Calu3 (cell line): Measurements from ENCODE around the gene DUSP22. TPM values are rescaled to one million over a fixed set of nuclear protein-coding genes. Genes with fewer than 3 reads are reported as not detected.
"Not testable (repeated sequence)": the region's sequence is repeated elsewhere in the genome, so short reads cannot be mapped to it uniquely, and the experiment has no call there.

Experiments
- BruUV-seq: library from RNA; stranded (reverse); fragments of 400-500 nt; replicated peaks from 2 replicates; lab custom pipeline; 2021; lab: Mats Ljungman, UMichigan
- CTCF ChIA-PET: fragments of 300-600 bp; sonication (Branson Sonifier 250); formaldehyde crosslinking; loops from one replicate; lab custom pipeline; 2022; ENCODE audit warnings: antibody characterized with exemption; lab: Charles Lee
- DNase-seq: peaks from one replicate; pipeline ENCODE4 v3.0.0; 2022
- H3K27ac Mint-ChIP-seq: one replicate; pipeline ENCODE4 v1.8.0; 2022; ENCODE audit warnings: mixed read lengths; ENCODE audit not compliant: unreplicated experiment
- H3K27me3 Mint-ChIP-seq: one replicate; pipeline ENCODE4 v1.8.0; 2022; ENCODE audit warnings: mixed read lengths; ENCODE audit not compliant: unreplicated experiment
- H3K36me3 Mint-ChIP-seq: one replicate; pipeline ENCODE4 v1.8.0; 2022; ENCODE audit warnings: mild to moderate bottlenecking, moderate library complexity, mixed read lengths; ENCODE audit not compliant: insufficient read depth, unreplicated experiment
- H3K4me1 Mint-ChIP-seq: one replicate; pipeline ENCODE4 v1.8.0; 2022; ENCODE audit warnings: mild to moderate bottlenecking, low read depth, mixed read lengths; ENCODE audit not compliant: unreplicated experiment
- H3K4me3 Mint-ChIP-seq: one replicate; pipeline ENCODE4 v1.8.0; 2022; ENCODE audit warnings: mild to moderate bottlenecking, low read depth, moderate library complexity, mixed read lengths; ENCODE audit not compliant: unreplicated experiment
- H3K9me3 Mint-ChIP-seq: one replicate; pipeline ENCODE4 v1.8.0; 2022; ENCODE audit warnings: low read depth, mixed read lengths; ENCODE audit not compliant: unreplicated experiment
- intact Hi-C: fragments of 100-400 bp; cut with micrococcal nuclease; formaldehyde crosslinking; loops from one replicate; pipeline ENCODE4 v1.10.0; 2022; ENCODE audit not compliant: unreplicated experiment
- total RNA-seq: library from RNA; stranded (reverse); gene quantifications from 2 replicates; pipeline ENCODE4 v1.2.3, GENCODE V29; 2022
- TF ChIP-seq, protein P1 (sequence below): fragments of 200-600 bp; IDR thresholded peaks from one replicate; pipeline ENCODE4 v1.8.0; 2022; ENCODE audit warnings: antibody characterized with exemption; ENCODE audit not compliant: unreplicated experiment

DUSP22 gene
- total RNA-seq, 1 experiment from 2014 or later, result 14.7 TPM

DNA sequence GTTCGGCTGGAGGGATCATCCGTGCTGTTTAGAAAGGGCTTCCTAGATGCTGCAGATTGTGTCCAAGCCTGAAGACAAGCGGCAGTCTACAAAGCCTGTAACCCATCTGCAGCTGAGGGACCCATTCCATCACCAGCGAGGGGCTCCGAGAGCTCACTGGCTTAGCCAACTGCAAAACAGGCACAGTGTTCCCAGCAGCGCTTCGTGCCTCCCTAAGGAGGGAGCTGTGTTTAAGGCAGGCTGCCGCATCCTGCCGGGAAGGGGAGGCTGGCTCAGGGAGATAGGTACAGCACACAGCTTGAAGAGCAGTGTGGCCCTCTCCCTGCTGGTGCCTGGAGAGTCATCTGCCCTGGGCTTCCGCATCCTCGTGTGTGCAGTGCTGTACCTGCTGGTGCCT is 32.4 kb downstream of the DUSP22 start:
- no TSS peak for BruUV-seq
- Mint-ChIP-seq H3K4me3 (no peak overlapping the region), H3K36me3 (no peaks in the 10 kb centered on the region), H3K27me3 (no peaks in the 10 kb centered on the region), H3K9me3 (no peaks in the 10 kb centered on the region), H3K4me1 (no peaks in the 10 kb centered on the region), H3K27ac (no peak overlapping the region)
- CTCF ChIA-PET, result no interaction called here
- intact Hi-C loops, result no loop called here
- no peak for DNase-seq
- TF ChIP-seq, protein P1, sequence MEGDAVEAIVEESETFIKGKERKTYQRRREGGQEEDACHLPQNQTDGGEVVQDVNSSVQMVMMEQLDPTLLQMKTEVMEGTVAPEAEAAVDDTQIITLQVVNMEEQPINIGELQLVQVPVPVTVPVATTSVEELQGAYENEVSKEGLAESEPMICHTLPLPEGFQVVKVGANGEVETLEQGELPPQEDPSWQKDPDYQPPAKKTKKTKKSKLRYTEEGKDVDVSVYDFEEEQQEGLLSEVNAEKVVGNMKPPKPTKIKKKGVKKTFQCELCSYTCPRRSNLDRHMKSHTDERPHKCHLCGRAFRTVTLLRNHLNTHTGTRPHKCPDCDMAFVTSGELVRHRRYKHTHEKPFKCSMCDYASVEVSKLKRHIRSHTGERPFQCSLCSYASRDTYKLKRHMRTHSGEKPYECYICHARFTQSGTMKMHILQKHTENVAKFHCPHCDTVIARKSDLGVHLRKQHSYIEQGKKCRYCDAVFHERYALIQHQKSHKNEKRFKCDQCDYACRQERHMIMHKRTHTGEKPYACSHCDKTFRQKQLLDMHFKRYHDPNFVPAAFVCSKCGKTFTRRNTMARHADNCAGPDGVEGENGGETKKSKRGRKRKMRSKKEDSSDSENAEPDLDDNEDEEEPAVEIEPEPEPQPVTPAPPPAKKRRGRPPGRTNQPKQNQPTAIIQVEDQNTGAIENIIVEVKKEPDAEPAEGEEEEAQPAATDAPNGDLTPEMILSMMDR, result no peak

DNA sequence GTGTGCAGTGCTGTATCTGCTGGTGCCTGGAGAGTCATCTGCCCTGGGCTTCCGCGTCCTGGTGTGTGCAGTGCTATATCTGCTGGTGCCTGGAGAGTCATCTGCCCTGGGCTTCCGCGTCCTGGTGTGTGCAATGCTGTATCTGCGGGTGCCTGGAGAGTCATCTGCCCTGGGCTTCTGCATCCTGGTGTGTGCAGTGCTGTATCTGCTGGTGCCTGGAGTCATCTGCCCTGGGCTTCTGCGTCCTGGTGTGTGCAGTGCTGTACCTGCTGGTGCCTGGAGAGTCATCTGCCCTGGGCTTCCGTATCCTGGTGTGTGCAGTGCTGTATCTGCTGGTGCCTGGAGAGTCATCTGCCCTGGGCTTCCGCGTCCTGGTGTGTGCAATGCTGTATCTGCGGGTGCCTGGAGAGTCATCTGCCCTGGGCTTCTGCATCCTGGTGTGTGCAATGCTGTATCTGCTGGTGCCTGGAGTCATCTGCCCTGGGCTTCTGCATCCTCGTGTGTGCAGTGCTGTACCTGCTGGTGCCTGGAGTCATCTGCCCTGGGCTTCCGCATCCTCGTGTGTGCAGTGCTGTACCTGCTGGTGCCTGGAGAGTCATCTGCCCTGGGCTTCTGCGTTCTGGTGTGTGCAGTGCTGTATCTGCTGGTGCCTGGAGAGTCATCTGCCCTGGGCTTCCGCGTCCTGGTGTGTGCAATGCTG is 33.0 kb downstream of the DUSP22 start:
- H3K27ac Mint-ChIP-seq, BruUV-seq, DNase-seq, H3K9me3 Mint-ChIP-seq, intact Hi-C loops, H3K27me3 Mint-ChIP-seq, H3K36me3 Mint-ChIP-seq, CTCF ChIA-PET, H3K4me1 Mint-ChIP-seq, H3K4me3 Mint-ChIP-seq: not testable (repeated sequence)

DNA sequence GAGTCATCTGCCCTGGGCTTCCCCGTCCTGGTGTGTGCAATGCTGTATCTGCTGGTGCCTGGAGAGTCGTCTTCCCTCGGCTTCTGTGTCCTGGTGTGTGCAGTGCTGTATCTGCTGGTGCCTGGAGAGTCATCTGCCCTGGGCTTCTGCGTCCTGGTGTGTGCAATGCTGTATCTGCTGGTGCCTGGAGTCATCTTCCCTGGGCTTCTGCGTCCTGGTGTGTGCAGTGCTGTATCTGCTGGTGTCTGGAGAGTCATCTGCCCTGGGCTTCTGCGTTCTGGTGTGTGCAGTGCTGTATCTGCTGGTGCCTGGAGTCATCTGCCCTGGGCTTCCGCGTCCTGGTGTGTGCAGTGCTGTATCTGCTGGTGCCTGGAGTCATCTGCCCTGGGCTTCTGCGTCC is 33.8 kb downstream of the DUSP22 start:
- H3K27ac Mint-ChIP-seq, H3K4me1 Mint-ChIP-seq, H3K27me3 Mint-ChIP-seq, H3K4me3 Mint-ChIP-seq, H3K9me3 Mint-ChIP-seq, intact Hi-C loops, CTCF ChIA-PET, H3K36me3 Mint-ChIP-seq, DNase-seq, BruUV-seq: not testable (repeated sequence)

DNA sequence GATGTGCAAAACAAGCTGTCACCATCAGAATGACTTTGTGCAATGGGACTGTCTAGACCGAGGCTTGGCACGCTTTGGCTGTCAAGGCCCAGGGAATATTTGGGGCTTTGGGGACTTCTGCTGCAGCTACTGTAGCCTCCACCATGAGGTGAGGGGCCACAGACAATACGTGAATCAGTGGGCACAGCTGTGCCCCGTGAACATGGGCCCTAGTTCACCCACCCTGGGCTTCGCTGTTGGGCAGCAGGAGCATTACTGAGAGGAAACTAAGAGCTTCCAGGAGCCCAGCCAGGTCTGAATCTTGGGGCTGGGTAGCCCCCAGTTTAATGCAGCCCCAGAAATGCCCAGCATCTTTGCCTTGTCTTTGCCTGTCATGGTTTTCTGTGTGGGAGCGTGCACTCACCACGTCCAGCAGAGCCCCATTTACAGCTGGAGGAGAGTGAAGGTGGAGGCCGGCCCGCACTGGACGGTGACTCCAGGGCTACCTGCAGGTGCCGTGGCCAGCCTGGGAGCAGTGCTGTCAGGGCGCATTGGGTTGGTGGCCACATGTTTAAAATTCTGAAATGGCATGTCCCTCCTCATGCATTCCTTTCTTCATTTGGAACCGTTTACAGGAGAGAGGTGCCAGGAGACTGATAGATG is 34.7 kb downstream of the DUSP22 start:
- no peak for DNase-seq
- H3K27me3 Mint-ChIP-seq, result no peaks in the 10 kb centered on the region
- no peak overlapping the region for H3K27ac Mint-ChIP-seq
- intact Hi-C loops, result no loop called here
- no peak overlapping the region for H3K4me3 Mint-ChIP-seq
- TF ChIP-seq, protein P1, result no peak
- BruUV-seq, result no TSS peak
- no peaks in the 10 kb centered on the region for H3K36me3 Mint-ChIP-seq
- no peaks in the 10 kb centered on the region for H3K9me3 Mint-ChIP-seq
- CTCF ChIA-PET, result no interaction called here
- no peaks in the 10 kb centered on the region for H3K4me1 Mint-ChIP-seq

DNA sequence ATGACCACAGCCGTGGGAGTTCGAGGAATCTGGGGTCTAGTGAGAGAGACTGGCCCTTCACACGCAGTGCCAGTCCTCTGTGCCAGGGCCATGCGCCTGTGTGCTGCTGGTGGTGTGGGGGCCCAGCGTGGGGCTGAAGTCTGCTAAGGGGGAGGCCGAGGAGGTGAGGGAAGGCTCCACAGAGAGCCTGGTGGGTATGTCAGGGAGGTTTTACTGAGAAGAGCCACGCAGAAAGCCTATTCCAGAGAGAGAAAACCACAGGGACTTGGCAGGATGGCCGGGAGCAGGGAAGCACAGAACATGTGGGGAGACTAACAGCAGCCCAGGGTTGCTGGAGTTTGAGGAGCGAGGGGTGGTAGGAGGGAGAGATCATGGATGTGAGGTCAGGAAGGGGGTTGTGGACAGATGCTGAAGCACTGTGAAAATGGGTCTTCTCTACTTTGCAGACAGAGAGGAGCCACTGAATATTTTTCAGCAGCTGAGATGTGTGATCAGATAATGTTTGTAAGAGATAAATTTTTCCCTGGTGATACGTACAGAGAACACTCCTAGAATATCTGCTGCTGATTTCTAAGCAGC is 35.3 kb downstream of the DUSP22 start:
- Mint-ChIP-seq H3K9me3 (no peaks in the 10 kb centered on the region), H3K27ac (no peak overlapping the region), H3K27me3 (no peaks in the 10 kb centered on the region), H3K36me3 (no peaks in the 10 kb centered on the region), H3K4me3 (no peak overlapping the region), H3K4me1 (no peaks in the 10 kb centered on the region)
- DNase-seq, result no peak
- intact Hi-C loops, result no loop called here
- BruUV-seq, result no TSS peak
- CTCF ChIA-PET, result no interaction called here
- TF ChIP-seq, protein P1, result no peak
